ENCODE results near the gene KRT78.

KRT78 gene

GRCh38 chr12:52826611-52827498, 21.9 kb downstream of the KRT78 start:
- TF ChIP-seq CTCF (IDR thresholded peaks at IDR 0.05; ENCODE audit: extremely low read depth, missing control alignments): no peak
- no peak for DNase-seq (ENCODE audit: low spot score)

GRCh38 chr12:52825961-52826360, 22.8 kb downstream of the KRT78 start:
- no peak for TF ChIP-seq CTCF (IDR thresholded peaks at IDR 0.05; ENCODE audit: extremely low read depth, missing control alignments)
- no peak for DNase-seq (ENCODE audit: low spot score)

- DNase-seq (ENCODE audit: low spot score): no peak
- no peak for TF ChIP-seq CTCF (IDR thresholded peaks at IDR 0.05; ENCODE audit: extremely low read depth, missing control alignments)
These were observed 23.9 kb downstream of the KRT78 start for GRCh38 chr12:52824741-52825410.

- TF ChIP-seq CTCF (IDR thresholded peaks at IDR 0.05; ENCODE audit: extremely low read depth, missing control alignments): no peak
- DNase-seq (ENCODE audit: low spot score): no peak
These were observed 24.9 kb downstream of the KRT78 start for GRCh38 chr12:52823761-52824450.

GRCh38 chr12:52822771-52823510, 25.9 kb downstream of the KRT78 start:
- no peak for DNase-seq (ENCODE audit: low spot score)
- TF ChIP-seq CTCF (IDR thresholded peaks at IDR 0.05; ENCODE audit: extremely low read depth, missing control alignments): no peak

- TF ChIP-seq CTCF (IDR thresholded peaks at IDR 0.05; ENCODE audit: extremely low read depth, missing control alignments): no peak
These were observed 26.8 kb downstream of the KRT78 start for GRCh38 chr12:52821826-52822660.

More at GRCh38 chr12:52821826-52822660, 26.8 kb downstream of the KRT78 start:
- DNase-seq (ENCODE audit: low spot score): no peak
